Breast epithelium (tissue), 4 donors: Measurements from ENCODE around the gene LRRC1. TPM values are rescaled to one million over a fixed set of nuclear protein-coding genes. Genes with fewer than 3 reads are reported as not detected.

Experiments used
- DNase-seq, 2 donors: peaks; one replicate each; pipeline ENCODE4 v3.0.0-alpha.2; 2019; ENCODE audit warnings: low spot score in 2 of 2
- H3K27ac ChIP-seq, 2 donors: fragments of 200-600 bp; sonication (generic) in 1 of 2; one replicate each; pipeline ENCODE4 v1.5.1; 2016 to 2019; ENCODE audit warnings: mild to moderate bottlenecking in 1 of 2
- H3K27me3 ChIP-seq, 2 donors: fragments of 200-600 bp; sonication (generic) in 1 of 2; one replicate each; pipeline versions ENCODE4 v1.5.1 to v1.6.0; 2017 to 2019; ENCODE audit warnings: control low read depth in 1 of 2, mild to moderate bottlenecking in 1 of 2
- H3K36me3 ChIP-seq: fragments of 200-600 bp; one replicate; pipeline ENCODE4 v1.5.1; 2019
- H3K4me1 ChIP-seq, 2 donors: fragments of 200-600 bp; sonication (generic); one replicate each; pipeline ENCODE4 v1.5.1; 2016 to 2019; ENCODE audit warnings: control low read depth in 1 of 2
- H3K4me3 ChIP-seq, 3 donors: fragments of 200-600 bp; sonication (generic); 1 replicate in 2 of 3; 2 replicates in 1 of 3; pipeline ENCODE4 v1.5.1; 2016 to 2019; ENCODE audit warnings: mild to moderate bottlenecking in 3 of 3, moderate library complexity in 2 of 3
- H3K9me3 ChIP-seq, 2 donors: fragments of 200-600 bp; sonication (generic) in 1 of 2; one replicate each; pipeline ENCODE4 v1.5.1; 2016 to 2019; ENCODE audit warnings: control low read depth in 1 of 2
- CTCF ChIP-seq, 3 donors: fragments of 450-650 bp; IDR thresholded peaks; one replicate each; pipeline ENCODE4 v1.5.1; 2016 to 2017; ENCODE audit warnings: antibody characterized with exemption in 3 of 3, mild to moderate bottlenecking in 3 of 3, moderate library complexity in 3 of 3
- POLR2A ChIP-seq: fragments of 450-650 bp; IDR thresholded peaks from one replicate; pipeline ENCODE4 v1.6.1; 2016; ENCODE audit warnings: antibody characterized with exemption, mild to moderate bottlenecking, moderate library complexity
- POLR2AphosphoS5 ChIP-seq, 3 donors: sonication (generic); formaldehyde crosslinking; IDR thresholded peaks; one replicate each; pipeline ENCODE4 v1.6.1; 2017; ENCODE audit warnings: antibody characterized with exemption in 3 of 3
- intact Hi-C: fragments of 100-400 bp; cut with DNase I; formaldehyde crosslinking; loops from one replicate; pipeline ENCODE4 v1.15.1; 2023; ENCODE audit warnings: low total_unique reads
- total RNA-seq, 3 donors: library from RNA; depleted of rRNA; stranded (reverse); fragments of >200 nt; gene quantifications; one replicate each; pipeline ENCODE4 v1.1.0, GENCODE V29; 2016

LRRC1 gene
- total RNA-seq, 3 donors from 2014 or later: 10.1 to 37.9 (median 37.4) TPM

DNA sequence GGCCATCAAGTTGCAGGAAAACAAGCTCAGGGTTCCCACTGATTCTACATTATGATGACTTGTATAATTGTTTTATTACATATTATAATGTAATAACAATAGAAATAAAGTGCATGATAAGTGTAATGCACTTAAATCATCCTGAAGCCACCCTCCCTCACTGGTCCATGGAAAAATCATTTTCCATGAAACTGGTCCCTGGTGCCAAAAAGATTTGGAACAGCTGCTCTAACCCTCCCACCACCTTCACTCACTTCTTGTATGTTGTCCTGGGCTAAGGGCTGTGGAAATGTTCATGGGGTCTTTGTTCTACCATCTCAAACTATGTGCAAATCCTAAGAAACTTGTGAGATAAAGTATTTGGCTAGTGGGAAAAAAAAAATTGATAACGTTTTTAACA is 133.8 kb downstream of the LRRC1 start:
- no peak overlapping the region for H3K4me3 ChIP-seq
- H3K27me3 ChIP-seq: no peaks in the 10 kb centered on the region
- H3K27ac ChIP-seq: peak overlapping the region in 1 of 2 donors; percentile 69
- TF ChIP-seq CTCF (IDR thresholded peaks at IDR 0.05): no peak
- TF ChIP-seq POLR2AphosphoS5 (IDR thresholded peaks at IDR 0.05): no peak
- TF ChIP-seq POLR2A: no peak
- intact Hi-C loops: no loop called here
- H3K9me3 ChIP-seq: no peaks in the 10 kb centered on the region
- H3K4me1 ChIP-seq: peaks cover 0 to 8% of the 10 kb centered on the region in 2 donors
- no peaks in the 10 kb centered on the region for H3K36me3 ChIP-seq
- no peak for DNase-seq

- Histone ChIP-seq H3K27ac (peak overlapping the region; percentile 54 to 69), H3K36me3 (no peaks in the 10 kb centered on the region), H3K4me1 (peaks cover 0 to 8% of the 10 kb centered on the region in 2 donors), H3K4me3 (no peak overlapping the region), H3K27me3 (no peaks in the 10 kb centered on the region), H3K9me3 (no peaks in the 10 kb centered on the region)
- TF ChIP-seq POLR2A: no peak
- no peak for TF ChIP-seq POLR2AphosphoS5 (IDR thresholded peaks at IDR 0.05)
- no peak for TF ChIP-seq CTCF (IDR thresholded peaks at IDR 0.05)
- intact Hi-C loops: no loop called here
- no peak for DNase-seq
Observed at GRCh38 chr6:53929041-53929820, 134.4 kb downstream of the LRRC1 start.

DNA sequence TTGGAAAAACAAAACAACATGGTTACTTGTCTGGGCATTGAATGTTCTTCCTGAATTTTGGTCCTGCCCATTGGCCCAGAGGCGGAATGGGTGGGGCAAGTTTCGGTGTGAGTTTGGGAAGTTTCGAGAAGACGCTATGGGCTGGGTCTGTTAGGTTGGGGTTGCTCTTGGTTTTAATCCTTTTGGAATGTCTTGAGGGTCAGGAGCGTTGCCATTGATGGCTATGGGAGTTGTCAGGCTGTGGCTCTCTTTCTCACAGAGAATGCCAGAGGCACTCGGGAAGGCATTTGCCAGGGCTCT is 135.0 kb downstream of the LRRC1 start:
- intact Hi-C loops: no loop called here
- no peak overlapping the region for H3K4me3 ChIP-seq
- H3K9me3 ChIP-seq: no peaks in the 10 kb centered on the region
- H3K4me1 ChIP-seq: peaks cover 0 to 8% of the 10 kb centered on the region in 2 donors
- no peak for TF ChIP-seq POLR2A
- TF ChIP-seq CTCF (IDR thresholded peaks at IDR 0.05): no peak
- no peak for TF ChIP-seq POLR2AphosphoS5 (IDR thresholded peaks at IDR 0.05)
- H3K27ac ChIP-seq: peak overlapping the region; percentile 54 to 69
- no peak for DNase-seq
- H3K27me3 ChIP-seq: no peaks in the 10 kb centered on the region
- H3K36me3 ChIP-seq: no peaks in the 10 kb centered on the region

- Histone ChIP-seq H3K4me1 (peaks cover 0 to 8% of the 10 kb centered on the region in 2 donors), H3K27ac (peak overlapping the region; percentile 54 to 69), H3K36me3 (no peaks in the 10 kb centered on the region), H3K27me3 (no peaks in the 10 kb centered on the region), H3K4me3 (no peak overlapping the region), H3K9me3 (no peaks in the 10 kb centered on the region)
- intact Hi-C loops: no loop called here
- DNase-seq: no peak
- TF ChIP-seq CTCF (IDR thresholded peaks at IDR 0.05) (no peak), POLR2A (no peak), POLR2AphosphoS5 (IDR thresholded peaks at IDR 0.05) (no peak)
Observed at GRCh38 chr6:53930330-53930729, 135.5 kb downstream of the LRRC1 start.

- no peak for DNase-seq
- H3K4me1 ChIP-seq: peaks cover 0 to 8% of the 10 kb centered on the region in 2 donors
- intact Hi-C loops: no loop called here
- H3K36me3 ChIP-seq: no peaks in the 10 kb centered on the region
- no peak overlapping the region for H3K4me3 ChIP-seq
- no peaks in the 10 kb centered on the region for H3K27me3 ChIP-seq
- TF ChIP-seq POLR2AphosphoS5 (IDR thresholded peaks at IDR 0.05) (no peak), CTCF (IDR thresholded peaks at IDR 0.05) (no peak), POLR2A (no peak)
- no peaks in the 10 kb centered on the region for H3K9me3 ChIP-seq
- H3K27ac ChIP-seq: no peak overlapping the region
Observed at GRCh38 chr6:53931086-53931485, 136.3 kb downstream of the LRRC1 start.
